HG02943 (cell line): ENCODE data around the gene KRT6A.
"Not testable (repeated sequence)": the region's sequence is repeated elsewhere in the genome, so short reads cannot be mapped to it uniquely, and the experiment has no call there.

Experiments used
- ATAC-seq: cut with Tn5 transposase; IDR thresholded peaks from one replicate; pipeline ENCODE4 v1.9.1; 2021; ENCODE audit warnings: mild to moderate bottlenecking, low read depth, moderate library complexity; ENCODE audit not compliant: unreplicated experiment

The KRT6A gene

DNA sequence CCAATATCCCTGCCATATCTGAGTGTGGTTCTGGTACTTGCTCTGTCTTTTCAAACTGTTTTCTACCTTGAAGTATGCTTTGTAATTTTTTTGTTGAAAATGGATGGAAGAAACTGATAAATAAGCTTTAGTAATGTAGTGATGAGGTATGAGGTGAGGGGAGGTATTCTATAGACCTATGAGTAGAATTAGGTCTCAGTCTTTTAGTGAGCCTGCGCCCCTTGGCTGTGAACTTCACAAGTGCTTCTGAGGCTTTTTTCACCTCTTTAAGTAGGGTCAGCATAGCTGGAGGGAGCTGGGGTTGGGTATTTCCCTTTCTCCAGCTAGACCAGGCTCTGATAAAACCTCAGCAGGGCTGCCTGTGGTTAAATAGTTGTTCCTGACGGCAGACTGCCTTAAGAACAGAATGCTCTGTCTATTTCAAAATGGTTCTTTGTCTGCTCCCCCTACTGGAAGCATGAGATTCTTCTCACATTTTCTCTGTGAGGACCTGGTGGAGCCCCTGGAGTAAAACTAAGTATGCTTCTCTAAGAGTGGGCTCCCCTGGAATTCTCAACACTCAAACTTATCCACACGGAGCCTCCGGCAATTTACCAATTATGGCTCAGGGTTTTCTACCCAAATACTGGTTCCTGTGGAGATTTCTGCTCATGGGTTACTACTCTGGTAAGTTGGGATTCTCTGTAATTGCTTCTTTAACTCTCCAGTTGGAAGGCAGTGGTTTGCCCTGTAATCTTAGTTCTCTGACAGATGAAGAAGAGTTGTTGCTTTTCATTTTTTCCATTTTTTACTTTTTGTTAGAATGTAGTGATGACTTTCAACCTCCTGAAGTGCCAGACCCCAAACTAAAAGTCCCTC, 14.0 kb upstream of the KRT6A start:
- no peak for ATAC-seq

DNA sequence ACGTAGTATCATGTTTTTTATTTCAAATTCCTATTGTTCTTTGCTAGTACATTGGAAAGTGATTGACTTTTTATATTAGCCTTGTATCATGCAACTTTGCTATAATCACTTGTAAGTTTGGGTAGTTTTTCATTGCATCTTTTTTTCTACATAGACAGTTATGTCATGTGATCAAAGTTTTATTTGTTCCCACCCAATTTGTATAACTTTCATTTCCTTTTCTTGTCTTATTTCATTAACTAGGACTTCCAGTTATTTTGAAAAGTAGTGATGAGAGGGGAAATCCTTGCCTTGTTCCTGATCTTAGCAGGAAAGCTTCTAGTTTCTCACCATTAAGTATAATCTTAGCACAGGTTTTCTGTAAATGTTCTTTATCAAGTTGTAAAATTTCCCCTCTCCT, 9.8 kb upstream of the KRT6A start:
- ATAC-seq = no peak

DNA sequence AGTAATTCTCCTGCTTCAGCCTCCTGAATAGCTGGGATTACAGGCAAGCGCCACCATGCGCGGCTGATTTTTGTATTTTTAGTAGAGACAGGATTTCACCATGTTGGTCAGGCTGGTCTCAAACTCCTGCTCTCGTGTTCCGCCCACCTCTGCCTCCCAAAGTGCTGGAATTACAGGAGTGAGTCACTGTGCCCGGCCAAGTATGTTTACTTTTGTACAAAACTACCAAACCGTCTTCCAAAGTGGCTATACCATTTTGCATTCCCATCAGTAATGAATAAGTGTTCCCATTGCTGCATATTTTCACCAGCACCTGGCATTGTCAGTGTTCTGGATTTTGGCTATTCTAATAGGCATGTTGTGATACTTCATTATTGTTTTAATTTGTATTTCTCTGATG, 8.4 kb upstream of the KRT6A start:
- no peak for ATAC-seq

DNA sequence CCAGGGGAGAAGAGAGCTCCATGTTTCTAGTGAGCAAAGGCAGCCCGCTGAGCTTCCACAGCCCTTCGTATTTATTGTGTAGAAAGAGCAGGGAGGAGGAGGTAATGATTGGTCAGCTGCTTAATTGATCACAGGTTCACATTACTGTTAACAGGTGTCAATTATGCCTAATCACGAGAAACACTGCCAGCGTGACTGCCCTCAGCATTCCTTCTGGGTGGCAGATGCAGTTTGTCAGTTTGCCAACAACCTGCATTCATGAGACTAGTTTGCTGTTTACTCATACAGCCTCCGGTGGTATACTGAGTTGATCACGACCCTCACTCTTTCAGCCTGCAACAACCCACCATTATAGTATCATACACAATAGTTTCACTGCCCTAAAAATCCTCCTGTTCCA, 7.5 kb upstream of the KRT6A start:
- ATAC-seq = not testable (repeated sequence)

DNA sequence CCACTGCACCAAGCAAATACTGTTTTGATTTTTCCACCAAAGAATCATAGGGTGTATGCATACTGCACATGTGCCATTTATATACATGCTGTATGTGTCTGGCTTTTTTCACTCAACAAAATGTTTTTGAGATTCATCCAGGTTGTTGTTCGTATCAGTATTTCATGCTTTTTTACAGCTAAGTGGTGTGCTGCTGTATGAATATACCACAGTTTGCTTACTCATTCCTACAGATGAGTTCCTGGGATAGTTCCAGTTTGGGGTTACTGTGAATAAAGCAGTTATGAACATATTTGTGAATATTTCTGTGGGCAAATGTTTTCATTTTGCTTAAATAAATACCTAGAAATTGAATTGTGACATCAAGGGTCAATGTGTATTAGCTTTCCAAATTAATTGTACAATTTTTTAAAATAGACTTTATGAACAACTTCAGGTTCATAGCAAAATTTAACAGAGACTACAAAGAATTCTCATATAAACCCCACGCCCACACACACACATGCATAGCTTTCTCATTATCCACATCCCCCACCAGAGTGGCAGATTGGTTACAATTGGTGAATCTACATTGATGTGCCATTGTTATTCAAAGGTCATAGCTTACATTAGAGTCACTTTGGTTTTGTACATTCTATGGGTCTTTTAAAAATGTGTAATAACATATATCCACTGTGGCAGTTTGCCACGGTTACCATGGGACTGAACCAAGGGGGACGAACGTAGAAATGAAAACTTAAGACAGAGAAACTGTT, 6.9 kb upstream of the KRT6A start:
- ATAC-seq = no peak

DNA sequence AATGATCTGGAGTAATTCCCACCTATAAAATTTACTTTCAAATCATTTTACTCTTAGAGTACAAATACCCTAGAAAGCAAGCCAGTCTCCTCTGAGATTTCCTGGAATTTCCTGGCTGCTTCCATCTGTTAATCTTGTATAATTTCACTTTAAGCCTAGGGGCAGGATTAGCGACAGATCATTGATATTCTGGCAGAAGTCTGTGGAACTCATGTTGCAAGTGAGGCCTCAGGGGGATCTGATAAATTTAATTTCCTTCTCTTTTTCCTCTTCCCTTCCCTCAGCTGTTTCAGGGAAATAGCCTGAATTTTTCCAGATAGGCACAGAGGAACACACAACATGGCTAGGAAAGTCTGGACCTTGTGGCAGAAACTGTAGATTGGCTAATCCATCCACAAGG, 5.9 kb upstream of the KRT6A start:
- no peak for ATAC-seq

DNA sequence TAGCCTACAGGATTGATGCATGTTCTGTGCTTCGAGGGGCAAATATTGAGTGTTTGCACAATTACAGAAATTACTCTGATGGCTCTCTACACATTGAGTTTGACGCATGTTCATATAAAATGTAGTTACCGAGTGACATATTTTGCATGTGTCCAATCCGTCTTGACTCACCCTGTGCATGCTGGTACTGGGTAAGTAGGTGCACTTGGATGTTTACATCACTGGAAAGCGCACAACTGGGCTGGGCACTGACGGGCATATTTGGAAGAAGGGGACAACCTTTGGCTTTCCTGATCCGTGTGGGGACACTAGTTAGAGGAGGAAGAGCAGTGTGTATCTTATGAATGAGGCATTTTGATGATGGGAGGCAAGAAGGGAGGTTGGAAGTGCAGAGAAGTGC, 4.9 kb upstream of the KRT6A start:
- no peak for ATAC-seq

DNA sequence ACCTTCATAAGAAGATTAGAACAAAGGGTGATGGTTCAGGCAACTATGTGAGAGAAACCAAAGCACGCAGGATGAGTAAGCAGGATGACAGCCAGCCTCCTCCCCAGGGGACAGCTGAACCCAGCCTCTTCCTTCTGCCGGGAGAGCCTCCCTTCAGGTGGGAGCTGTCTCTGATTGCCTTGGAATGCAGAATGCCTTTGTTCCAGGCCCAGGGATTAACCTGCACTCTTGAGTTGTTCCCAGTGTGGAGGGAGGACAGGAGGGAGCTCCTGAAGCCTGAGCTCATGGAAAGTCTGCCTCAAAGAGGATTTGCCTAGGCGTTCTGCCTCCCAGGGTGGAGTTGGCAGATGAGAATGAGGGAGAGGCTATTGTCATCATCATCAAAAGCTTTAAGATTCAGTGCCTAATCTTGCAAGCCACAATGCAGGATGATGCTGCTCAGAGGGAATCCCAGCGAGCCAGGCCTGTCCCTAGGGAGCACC, 3.6 kb upstream of the KRT6A start:
- no peak for ATAC-seq

DNA sequence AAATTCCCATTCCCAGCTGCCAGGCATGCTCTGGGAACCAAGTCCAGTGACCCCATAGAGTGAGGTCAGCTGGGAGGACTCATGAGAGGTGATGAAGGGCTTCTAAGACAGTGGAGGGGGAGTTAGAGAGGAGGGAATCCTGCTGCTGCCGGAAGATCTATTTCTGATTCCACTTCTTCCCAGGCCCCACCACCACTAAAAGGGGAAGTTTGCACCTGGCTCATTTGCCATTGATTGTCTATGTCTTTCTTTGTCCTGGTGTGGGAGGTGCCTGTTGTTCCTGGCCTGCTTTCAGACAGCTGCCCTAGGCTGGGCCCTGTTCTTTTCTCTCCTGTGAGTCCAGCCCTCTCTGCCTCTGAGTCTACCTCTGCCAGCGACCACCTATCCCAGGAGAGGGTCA, 3.0 kb upstream of the KRT6A start:
- no peak for ATAC-seq

DNA sequence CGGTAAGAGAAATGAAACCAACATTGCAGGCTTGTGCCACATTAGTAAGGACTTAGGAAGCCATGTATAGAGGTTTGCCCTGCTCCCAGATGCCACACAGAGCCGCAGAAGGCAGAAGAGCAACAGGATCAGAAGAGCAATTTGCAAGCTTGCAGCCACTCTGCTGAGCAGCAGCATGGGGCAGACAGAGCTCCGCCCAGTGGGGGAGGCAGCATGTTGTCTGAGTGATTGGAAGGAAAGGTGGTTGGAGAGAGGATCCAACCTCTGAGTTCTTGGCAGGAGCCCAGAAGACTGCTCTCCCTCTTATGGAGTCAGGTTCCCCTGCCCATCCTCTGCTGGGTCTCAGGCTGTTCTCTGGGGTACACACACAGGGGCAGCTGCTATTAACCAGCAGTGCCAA, 2.3 kb upstream of the KRT6A start:
- ATAC-seq = no peak

DNA sequence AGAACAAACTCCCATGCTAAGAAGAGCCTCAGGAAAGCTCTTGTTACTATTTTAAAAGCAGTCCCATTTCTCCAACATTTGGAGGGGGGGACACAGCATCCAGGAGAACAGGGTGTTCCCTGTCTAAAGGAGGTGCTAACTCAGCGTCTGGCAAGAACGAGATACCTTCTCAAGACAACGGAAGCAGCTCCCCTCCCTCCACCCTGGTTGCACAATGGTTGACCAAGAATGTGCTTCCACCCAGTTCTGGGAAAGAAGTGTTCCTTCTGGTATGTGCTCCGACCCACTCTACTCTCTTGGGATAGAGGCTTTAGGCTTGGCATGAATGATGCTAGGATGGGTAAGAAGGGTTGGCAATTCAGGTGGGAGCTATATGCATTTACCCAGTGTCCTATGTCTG, 1.5 kb upstream of the KRT6A start:
- no peak for ATAC-seq

DNA sequence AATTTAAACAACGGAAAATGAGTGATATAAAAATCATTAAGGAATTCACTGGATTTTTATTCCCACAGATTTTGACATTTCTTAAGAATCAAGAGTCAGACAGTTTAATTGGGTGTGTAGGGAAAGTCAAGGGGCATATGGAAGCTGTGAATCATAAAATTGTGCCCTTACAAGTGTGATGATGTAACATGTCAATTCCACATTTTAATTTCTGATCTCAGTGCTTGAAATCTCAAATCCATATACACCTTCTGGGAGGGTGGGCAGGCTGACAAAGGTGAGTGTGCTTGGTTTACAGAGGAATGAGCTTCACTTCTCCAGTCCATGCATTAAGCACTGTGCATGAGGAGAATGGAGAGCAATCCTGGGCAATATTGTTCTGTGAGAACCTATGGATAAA, 1.0 kb upstream of the KRT6A start:
- ATAC-seq = no peak

DNA sequence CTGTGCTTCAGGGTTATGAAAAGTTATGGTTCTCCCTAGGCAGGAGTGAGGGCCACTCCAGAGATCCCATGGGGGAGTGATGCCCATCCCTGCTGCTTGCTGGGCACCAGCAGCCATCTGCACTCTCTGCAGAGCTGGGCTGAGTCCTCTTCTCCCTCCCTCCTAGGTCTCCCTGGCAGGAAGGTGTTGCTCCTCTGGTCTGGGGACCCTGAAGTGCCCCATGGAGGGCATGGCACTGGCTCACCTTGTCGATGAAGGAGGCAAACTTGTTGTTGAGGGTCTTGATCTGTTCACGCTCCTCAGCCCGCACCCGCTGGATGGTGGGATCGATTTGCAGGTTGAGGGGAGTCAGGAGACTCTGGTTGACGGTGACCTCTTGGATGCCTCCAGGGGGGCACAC, 652 bp downstream of the KRT6A start:
- ATAC-seq = not testable (repeated sequence)

DNA sequence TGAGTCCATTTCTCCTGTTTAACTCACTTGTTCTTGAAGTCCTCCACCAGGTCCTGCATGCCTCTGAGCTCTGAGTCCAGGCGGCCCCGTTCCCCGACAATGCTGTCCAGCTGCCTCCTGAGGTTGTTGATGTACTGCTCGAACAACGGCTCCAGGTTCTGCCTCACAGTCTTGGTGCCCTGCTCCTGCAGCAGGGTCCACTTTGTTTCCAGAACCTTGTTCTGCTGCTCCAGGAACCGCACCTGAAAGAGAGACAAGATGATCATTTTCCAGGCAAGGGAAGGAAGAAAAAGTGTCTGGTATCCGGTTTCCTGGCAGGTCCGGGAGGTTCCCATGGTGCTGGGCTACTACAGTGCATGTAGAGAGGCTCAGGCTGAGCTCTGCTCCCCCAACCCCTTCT, 1.6 kb downstream of the KRT6A start:
- ATAC-seq = not testable (repeated sequence)

DNA sequence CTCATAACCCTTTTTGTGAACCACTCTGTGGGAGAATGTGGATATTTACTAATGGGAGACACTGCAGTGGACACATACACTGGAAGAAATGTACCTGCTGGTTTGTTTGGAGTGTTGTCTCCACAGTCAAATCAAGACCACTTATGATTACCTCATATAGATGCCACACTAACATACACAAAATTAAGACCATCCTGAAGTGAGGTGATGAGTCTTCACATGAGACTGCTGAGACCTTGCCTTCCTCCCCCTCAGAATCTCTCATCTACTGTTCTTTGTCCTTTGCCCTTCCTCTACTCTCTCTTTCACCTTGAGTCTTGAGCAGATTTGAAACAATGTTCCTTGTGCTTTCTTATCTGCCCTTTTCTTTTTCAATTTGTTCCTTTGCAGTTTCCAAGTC, 4.3 kb downstream of the KRT6A start:
- ATAC-seq = no peak

DNA sequence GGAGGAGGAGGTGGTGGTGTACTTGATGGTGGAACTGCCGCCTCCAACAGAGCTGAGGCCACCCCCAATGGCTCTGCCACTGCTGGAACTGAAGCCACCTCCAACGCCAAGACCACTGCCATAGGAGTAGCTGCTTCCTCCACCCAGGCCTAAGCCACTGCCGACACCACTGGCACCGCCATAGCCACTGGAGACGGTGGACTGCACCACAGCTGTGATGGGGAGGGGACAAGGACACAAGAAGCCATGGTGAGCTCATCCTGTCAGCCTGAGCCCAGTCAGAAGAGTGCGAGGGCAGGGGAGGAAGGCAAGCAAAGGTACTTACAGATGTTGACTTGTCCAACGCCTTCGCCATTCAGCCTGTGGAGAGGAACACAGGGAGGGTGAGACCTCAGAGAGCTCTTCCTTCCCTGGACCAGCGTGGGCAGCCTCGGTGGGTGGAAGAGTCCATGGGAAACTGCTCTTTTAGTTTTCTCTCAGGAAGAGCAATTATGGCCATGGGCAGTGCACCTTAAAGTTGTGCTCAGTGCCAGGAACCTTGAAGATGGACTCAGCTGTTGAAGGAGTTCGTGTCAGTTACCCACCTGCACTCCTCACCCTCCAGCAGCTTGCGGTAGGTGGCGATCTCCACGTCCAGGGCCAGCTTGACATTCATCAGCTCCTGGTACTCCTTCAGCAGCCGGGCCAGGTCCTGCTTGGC, 5.2 kb downstream of the KRT6A start:
- not testable (repeated sequence) for ATAC-seq

DNA sequence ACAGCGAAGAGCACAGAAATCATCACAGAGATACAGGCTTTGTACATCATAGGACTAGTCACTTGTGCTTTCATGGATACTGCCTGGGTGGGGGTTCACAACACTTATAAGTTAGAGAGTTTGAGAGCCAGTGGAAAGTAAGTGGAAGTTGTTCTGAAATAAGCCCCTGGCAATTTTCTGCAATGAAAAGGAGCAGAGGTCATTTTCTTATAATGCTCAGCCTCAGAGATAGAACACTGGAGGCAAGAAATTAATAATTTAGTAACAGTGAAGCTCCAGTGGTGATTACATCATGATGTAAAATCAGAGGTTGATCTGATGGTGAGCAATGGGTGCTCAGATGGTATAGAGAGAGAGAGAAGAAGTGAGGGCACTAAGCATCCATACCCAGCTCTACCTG, 5.8 kb downstream of the KRT6A start:
- ATAC-seq = no peak

DNA sequence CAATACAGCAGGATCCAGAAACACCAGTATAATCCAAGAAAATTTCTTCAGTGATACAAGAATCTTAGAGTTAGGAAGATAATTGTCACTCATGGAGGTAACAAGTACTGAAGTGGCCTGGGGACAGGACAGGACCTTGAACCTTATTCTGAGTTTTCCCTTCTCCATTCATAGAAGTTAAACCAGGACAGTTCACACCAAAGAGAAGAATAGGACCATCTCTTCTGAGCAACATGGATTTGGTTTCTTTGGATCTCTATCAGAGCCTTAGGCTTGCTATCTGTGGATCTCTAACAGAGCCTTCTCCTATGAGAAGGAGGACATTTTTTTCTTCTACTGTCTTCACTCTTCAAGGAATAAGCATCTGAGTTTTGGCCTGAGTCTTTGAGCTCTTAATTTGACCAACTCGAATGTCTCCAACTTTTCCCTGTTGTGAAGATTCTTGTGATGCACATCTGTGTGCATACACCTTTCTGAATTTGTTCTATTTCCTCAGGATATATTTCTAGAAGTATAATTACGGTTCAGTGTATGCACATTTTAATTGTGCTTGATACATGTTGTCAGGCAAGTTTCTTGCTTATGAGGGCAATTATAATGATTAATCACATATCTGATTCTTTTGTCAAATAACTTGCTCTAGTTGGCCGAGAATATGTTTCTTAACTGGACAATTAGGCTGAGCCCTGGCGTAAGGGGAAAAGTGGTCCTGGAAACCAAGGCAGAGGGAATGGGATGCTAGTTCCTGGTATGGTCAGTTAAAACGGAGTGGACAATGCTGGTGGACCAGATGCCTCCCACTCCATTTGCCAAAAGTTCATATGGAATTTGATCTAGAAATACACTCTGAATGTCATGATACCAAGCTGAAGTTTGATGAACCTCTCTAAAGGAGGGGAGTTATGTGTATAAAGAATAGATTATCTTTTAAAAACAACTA, 6.6 kb downstream of the KRT6A start:
- ATAC-seq = no peak

DNA sequence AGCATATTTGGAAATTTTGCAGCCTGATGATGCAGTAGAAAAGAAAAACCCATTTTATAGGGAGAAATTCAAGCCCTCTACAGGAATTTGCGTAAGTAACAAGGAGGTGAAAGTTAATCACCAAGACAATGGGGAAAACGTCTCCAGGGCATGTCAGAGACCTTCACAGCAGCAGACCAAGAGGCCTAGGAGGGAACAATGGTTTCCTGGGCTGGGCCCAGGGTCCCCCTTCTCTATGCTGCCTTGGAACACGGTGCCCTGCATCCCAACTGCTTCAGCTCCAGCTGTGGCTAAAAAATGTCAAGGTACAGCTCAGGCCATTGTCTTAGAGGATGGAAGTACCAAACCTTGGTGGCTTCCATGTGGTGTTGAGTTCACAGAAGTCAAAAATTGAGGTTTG, 13.0 kb downstream of the KRT6A start:
- ATAC-seq = no peak

DNA sequence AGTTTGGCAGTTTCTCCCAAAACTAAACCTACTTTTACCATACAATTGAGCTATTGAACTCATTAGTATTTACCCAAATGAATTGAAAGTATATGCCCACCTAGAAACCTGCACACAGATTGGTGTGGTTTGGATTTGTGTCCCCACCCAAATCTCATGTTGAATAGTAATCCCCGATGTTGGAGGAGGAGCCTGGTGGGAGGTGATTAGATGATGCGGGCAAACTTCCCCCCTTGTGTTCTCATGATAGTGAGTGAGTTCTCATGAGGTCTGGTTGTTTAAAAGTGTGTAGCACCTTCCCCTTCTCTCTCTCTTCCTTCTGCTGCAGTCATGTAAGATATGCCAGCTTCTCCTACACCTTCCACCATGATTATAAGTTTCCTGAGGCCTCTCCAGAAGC, 15.4 kb downstream of the KRT6A start:
- no peak for ATAC-seq
